Vagina (tissue), 2 donors: Measurements from ENCODE around the gene FSTL4. TPM values are rescaled to one million over a fixed set of nuclear protein-coding genes. Genes with fewer than 3 reads are reported as not detected.

Source experiments
- DNase-seq, 2 donors: peaks; one replicate each; pipeline ENCODE4 v3.0.0-alpha.2; 2017; ENCODE audit errors: extremely low spot score in 2 of 2
- H3K27ac ChIP-seq: fragments of 200-600 bp; sonication (generic); one replicate; pipeline ENCODE4 v1.5.1; 2019
- H3K27me3 ChIP-seq: fragments of 200-600 bp; sonication (generic); one replicate; pipeline ENCODE4 v1.5.1; 2019
- H3K36me3 ChIP-seq, 2 donors: fragments of 200-600 bp; sonication (generic); one replicate each; pipeline ENCODE4 v1.5.1; 2017 to 2019
- H3K4me1 ChIP-seq: fragments of 200-600 bp; sonication (generic); one replicate; pipeline ENCODE4 v1.5.1; 2019
- H3K4me3 ChIP-seq, 2 donors: fragments of 200-600 bp; sonication (generic); 1 replicate in 1 of 2; 2 replicates in 1 of 2; pipeline ENCODE4 v1.5.1; 2016 to 2019
- H3K9me3 ChIP-seq: fragments of 200-600 bp; sonication (generic); one replicate; pipeline ENCODE4 v1.5.1; 2019
- CTCF ChIP-seq, 3 experiments: fragments of 450-650 bp in 2 of 3; fragments of 200-600 bp in 1 of 3; sonication (generic) in 1 of 3; IDR thresholded peaks; one replicate each; pipeline ENCODE4 v1.5.1; 2017 to 2019; ENCODE audit warnings: antibody characterized with exemption in 3 of 3, mild to moderate bottlenecking in 2 of 3, moderate library complexity in 2 of 3
- POLR2A ChIP-seq, 2 donors: fragments of 450-650 bp; IDR thresholded peaks; one replicate each; pipeline ENCODE4 v1.6.1; 2017; ENCODE audit warnings: antibody characterized with exemption in 2 of 2, mild to moderate bottlenecking in 2 of 2, moderate library complexity in 2 of 2
- POLR2AphosphoS5 ChIP-seq, 2 donors: sonication (generic); formaldehyde crosslinking; IDR thresholded peaks; one replicate each; pipeline ENCODE4 v1.9.0; 2017; ENCODE audit warnings: antibody characterized with exemption in 2 of 2, mild to moderate bottlenecking in 2 of 2, low read depth in 1 of 2; ENCODE audit not compliant: insufficient read depth in 1 of 2
- intact Hi-C: fragments of 100-400 bp; cut with DNase I; formaldehyde crosslinking; loops from one replicate; pipeline ENCODE4 v1.15.1; 2023
- total RNA-seq: library from RNA; depleted of rRNA; stranded (reverse); fragments of >200 nt; gene quantifications from one replicate; pipeline ENCODE4 v1.2.3, GENCODE V29; 2016

FSTL4 gene
- total RNA-seq, 1 donor from 2014 or later: 3.7 TPM

- no peaks in the 10 kb centered on the region for H3K4me1 ChIP-seq
- no peaks in the 10 kb centered on the region for H3K27me3 ChIP-seq
- H3K36me3 ChIP-seq: no peaks in the 10 kb centered on the region
- TF ChIP-seq POLR2A (IDR thresholded peaks at IDR 0.05) (no peak), CTCF (IDR thresholded peaks at IDR 0.05) (no peak), POLR2AphosphoS5 (IDR thresholded peaks at IDR 0.05; ENCODE audit: insufficient read depth in 1 of 2, low read depth in 1 of 2) (no peak)
- H3K27ac ChIP-seq: no peak overlapping the region
- H3K4me3 ChIP-seq: no peak overlapping the region
- no peak for DNase-seq
- H3K9me3 ChIP-seq: no peaks in the 10 kb centered on the region
- intact Hi-C loops: no loop called here
These were observed 352.9 kb downstream of the FSTL4 start for GRCh38 chr5:133259199-133259997.

DNA sequence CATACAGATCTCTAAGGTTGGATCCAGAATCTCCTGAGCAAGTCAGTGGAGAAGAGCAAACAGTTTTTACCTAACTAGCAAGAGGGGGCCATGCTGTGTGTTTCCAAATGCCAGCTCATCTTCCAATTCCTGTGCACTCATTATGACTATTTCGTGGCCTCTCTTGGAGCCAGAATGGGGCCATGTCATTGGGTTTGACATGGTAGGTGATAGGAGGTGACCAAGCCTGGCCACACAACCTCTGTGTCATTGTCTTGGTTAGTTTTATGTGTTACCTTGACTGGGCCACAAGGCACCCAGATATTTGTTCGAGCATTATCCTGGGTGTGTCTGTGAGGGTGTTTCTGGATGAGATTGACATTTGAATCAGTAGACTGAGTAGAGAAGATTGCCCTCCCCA is 354.4 kb downstream of the FSTL4 start:
- H3K4me1 ChIP-seq: no peaks in the 10 kb centered on the region
- no peak overlapping the region for H3K4me3 ChIP-seq
- no peak for DNase-seq
- no peak overlapping the region for H3K27ac ChIP-seq
- H3K9me3 ChIP-seq: no peaks in the 10 kb centered on the region
- no peaks in the 10 kb centered on the region for H3K27me3 ChIP-seq
- H3K36me3 ChIP-seq: no peaks in the 10 kb centered on the region
- intact Hi-C loops: no loop called here
- TF ChIP-seq POLR2AphosphoS5 (IDR thresholded peaks at IDR 0.05; ENCODE audit: insufficient read depth in 1 of 2, low read depth in 1 of 2) (no peak), CTCF (IDR thresholded peaks at IDR 0.05) (no peak), POLR2A (IDR thresholded peaks at IDR 0.05) (no peak)

GRCh38 chr5:133256276-133256675 is 356.1 kb downstream of the FSTL4 start:
- no peak overlapping the region for H3K4me3 ChIP-seq
- no peak for DNase-seq
- no peaks in the 10 kb centered on the region for H3K27me3 ChIP-seq
- TF ChIP-seq POLR2A (IDR thresholded peaks at IDR 0.05) (no peak), POLR2AphosphoS5 (IDR thresholded peaks at IDR 0.05; ENCODE audit: insufficient read depth in 1 of 2, low read depth in 1 of 2) (no peak), CTCF (IDR thresholded peaks at IDR 0.05) (no peak)
- no peak overlapping the region for H3K27ac ChIP-seq
- intact Hi-C loops: no loop called here
- no peaks in the 10 kb centered on the region for H3K36me3 ChIP-seq
- H3K4me1 ChIP-seq: no peaks in the 10 kb centered on the region
- no peaks in the 10 kb centered on the region for H3K9me3 ChIP-seq

DNA sequence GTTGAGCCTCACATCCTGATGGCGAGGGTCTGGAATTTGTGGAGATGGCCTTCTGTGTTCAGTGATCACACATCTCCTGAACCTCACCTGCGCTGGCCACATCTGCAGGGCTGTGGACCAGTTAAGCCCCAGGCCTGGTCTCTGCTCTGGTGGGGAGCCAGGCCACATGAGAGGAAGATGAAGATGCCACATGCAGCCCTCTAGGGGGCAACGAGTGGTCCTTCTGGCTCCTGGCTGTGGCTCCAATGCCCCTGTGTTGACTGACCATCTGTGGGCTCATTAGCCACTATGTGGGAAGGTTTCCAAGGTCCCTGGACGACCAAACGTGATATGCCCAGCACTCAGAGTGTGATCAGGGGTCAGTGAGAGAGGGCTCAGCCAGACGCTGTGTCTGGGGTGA is 357.5 kb downstream of the FSTL4 start:
- H3K27ac ChIP-seq: no peak overlapping the region
- intact Hi-C loops: no loop called here
- H3K27me3 ChIP-seq: no peaks in the 10 kb centered on the region
- no peaks in the 10 kb centered on the region for H3K9me3 ChIP-seq
- TF ChIP-seq POLR2A (IDR thresholded peaks at IDR 0.05): no peak
- TF ChIP-seq POLR2AphosphoS5 (IDR thresholded peaks at IDR 0.05; ENCODE audit: insufficient read depth in 1 of 2, low read depth in 1 of 2): no peak
- TF ChIP-seq CTCF (IDR thresholded peaks at IDR 0.05): no peak
- H3K36me3 ChIP-seq: no peaks in the 10 kb centered on the region
- no peaks in the 10 kb centered on the region for H3K4me1 ChIP-seq
- DNase-seq: no peak
- no peak overlapping the region for H3K4me3 ChIP-seq

GRCh38 chr5:133253671-133254070 is 358.7 kb downstream of the FSTL4 start:
- Histone ChIP-seq H3K9me3 (no peaks in the 10 kb centered on the region), H3K27ac (no peak overlapping the region), H3K4me3 (no peak overlapping the region), H3K36me3 (no peaks in the 10 kb centered on the region), H3K27me3 (no peaks in the 10 kb centered on the region), H3K4me1 (no peaks in the 10 kb centered on the region)
- intact Hi-C loops: no loop called here
- TF ChIP-seq POLR2A (IDR thresholded peaks at IDR 0.05) (no peak), CTCF (IDR thresholded peaks at IDR 0.05) (no peak), POLR2AphosphoS5 (IDR thresholded peaks at IDR 0.05; ENCODE audit: insufficient read depth in 1 of 2, low read depth in 1 of 2) (no peak)
- DNase-seq: no peak
